GM18511 (cell line): ENCODE measurements around the gene CDH8.

Source experiments
- ATAC-seq: cut with Tn5 transposase; IDR thresholded peaks from one replicate; pipeline ENCODE4 v1.9.1; 2021; ENCODE audit warnings: mild to moderate bottlenecking, moderate library complexity; ENCODE audit not compliant: unreplicated experiment

Gene CDH8

GRCh38 chr16:62033065-62033464 is 3.2 kb downstream of the CDH8 start:
- ATAC-seq = no peak

- no peak for ATAC-seq
Observed at GRCh38 chr16:62029947-62030346, 6.3 kb downstream of the CDH8 start.

GRCh38 chr16:62022688-62023087 is 13.6 kb downstream of the CDH8 start:
- no peak for ATAC-seq

- no peak for ATAC-seq
Observed at GRCh38 chr16:62021161-62021581, 15.1 kb downstream of the CDH8 start.

- ATAC-seq = no peak
Observed at GRCh38 chr16:62020681-62021080, 15.6 kb downstream of the CDH8 start.

- no peak for ATAC-seq
Observed at GRCh38 chr16:62019851-62020250, 16.4 kb downstream of the CDH8 start.

GRCh38 chr16:62018301-62019060 is 17.8 kb downstream of the CDH8 start:
- ATAC-seq = no peak

GRCh38 chr16:62014319-62014923 is 21.8 kb downstream of the CDH8 start:
- ATAC-seq = no peak

GRCh38 chr16:62010186-62010585 is 26.1 kb downstream of the CDH8 start:
- ATAC-seq = no peak

GRCh38 chr16:61998460-61998859 is 37.8 kb downstream of the CDH8 start:
- no peak for ATAC-seq

GRCh38 chr16:61993108-61993507 is 43.1 kb downstream of the CDH8 start:
- no peak for ATAC-seq

- no peak for ATAC-seq
Observed at GRCh38 chr16:61987474-61988012, 48.7 kb downstream of the CDH8 start.

- no peak for ATAC-seq
Observed at GRCh38 chr16:61969077-61969382, 67.2 kb downstream of the CDH8 start.

GRCh38 chr16:61968242-61969076 is 67.8 kb downstream of the CDH8 start:
- ATAC-seq = no peak

- ATAC-seq = no peak
Observed at GRCh38 chr16:61957075-61957855, 79.0 kb downstream of the CDH8 start.

GRCh38 chr16:61952841-61953240 is 83.4 kb downstream of the CDH8 start:
- no peak for ATAC-seq

GRCh38 chr16:61948414-61948813 is 87.8 kb downstream of the CDH8 start:
- no peak for ATAC-seq

- ATAC-seq = no peak
Observed at GRCh38 chr16:61946019-61946418, 90.2 kb downstream of the CDH8 start.

GRCh38 chr16:61945511-61945910 is 90.7 kb downstream of the CDH8 start:
- no peak for ATAC-seq

GRCh38 chr16:61944004-61944403 is 92.2 kb downstream of the CDH8 start:
- ATAC-seq = no peak

GRCh38 chr16:61940611-61941010 is 95.6 kb downstream of the CDH8 start:
- ATAC-seq = no peak
